SK-N-MC (cell line): ENCODE results near the gene RANBP17.

Experiments
- EZH2 ChIP-seq: fragments of 200-600 bp; sonication (generic); IDR thresholded peaks from one replicate; pipeline ENCODE4 v1.6.1; 2017; ENCODE audit warnings: antibody characterized with exemption
- POLR2AphosphoS5 ChIP-seq: IDR thresholded peaks from 2 replicates; pipeline ENCODE4 v1.6.1; 2012; ENCODE audit warnings: mild to moderate bottlenecking, low read depth, low read length, borderline replicate concordance

DNA sequence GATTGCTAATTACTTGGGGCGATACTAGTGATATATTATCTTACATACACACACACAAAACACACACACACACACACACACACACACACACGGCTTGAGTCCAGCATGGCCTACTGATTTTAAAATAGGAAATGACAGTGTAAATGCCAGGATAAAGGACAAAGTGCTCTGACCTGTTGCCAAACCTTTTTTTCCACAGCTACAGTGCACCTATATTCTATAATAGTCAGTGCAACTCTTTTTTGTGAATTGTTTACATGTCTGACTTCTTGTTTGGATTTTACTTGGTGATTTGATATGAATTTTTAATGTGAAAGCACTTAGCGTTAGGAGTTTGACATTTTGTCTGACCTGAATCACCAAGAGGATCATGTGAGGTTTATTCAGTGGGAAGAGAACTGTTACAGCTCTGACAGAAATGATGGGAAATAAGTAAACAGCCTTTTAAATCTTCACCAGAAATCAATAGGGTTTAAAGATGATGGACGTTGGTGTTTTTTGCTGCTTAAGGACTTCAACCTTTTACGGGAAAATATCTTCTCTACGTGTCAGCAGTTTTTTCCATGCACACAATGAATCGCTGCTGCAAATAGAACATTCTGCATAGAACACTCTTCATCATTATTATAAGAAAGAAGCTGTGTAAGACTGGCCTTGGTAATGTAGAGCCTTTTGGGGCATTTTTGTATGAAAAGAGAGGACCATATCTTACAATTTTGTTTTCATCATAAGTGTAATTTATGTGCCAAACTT, 218.5 kb downstream of the RANBP17 start:
- TF ChIP-seq POLR2AphosphoS5 (no peak), EZH2 (no peak)
